T47D (cell line): ENCODE measurements around the gene HIVEP3.

Source experiments
- DNase-seq, 2 experiments: peaks; one replicate each; pipeline versions ENCODE4 v3.0.0 to v3.0.0-alpha.2; 2011 to 2012; ENCODE audit warnings: low read depth in 1 of 2, low spot score in 1 of 2
- JUND ChIP-seq: IDR thresholded peaks from 2 replicates; pipeline ENCODE4 v1.6.1; 2012; ENCODE audit warnings: low read depth
- in situ Hi-C: cut with HindIII; loops from 2 replicates; pipeline ENCODE4 v1.10.0; 2016; ENCODE audit warnings: low sequenced_read_pairs, low pct_unique_long_range_greater_than_20kb

HIVEP3 gene

GRCh38 chr1:41638086-41639024 is 280.4 kb downstream of the HIVEP3 start:
- TF ChIP-seq JUND: no peak
- no peak for DNase-seq
- in situ Hi-C loops: no loop called here

GRCh38 chr1:41637367-41637766 is 281.4 kb downstream of the HIVEP3 start:
- TF ChIP-seq JUND: no peak
- DNase-seq: no peak
- in situ Hi-C loops: no loop called here

- DNase-seq: peak; percentile 33 to 60
- no peak for TF ChIP-seq JUND
- in situ Hi-C loops: no loop called here
These were observed 285.0 kb downstream of the HIVEP3 start for GRCh38 chr1:41633764-41634163.

GRCh38 chr1:41632781-41633575 is 285.7 kb downstream of the HIVEP3 start:
- no peak for TF ChIP-seq JUND
- no peak for DNase-seq
- in situ Hi-C loops: no loop called here

GRCh38 chr1:41631971-41632370 is 286.8 kb downstream of the HIVEP3 start:
- no peak for TF ChIP-seq JUND
- DNase-seq: no peak
- in situ Hi-C loops: no loop called here

- TF ChIP-seq JUND: no peak
These were observed 287.6 kb downstream of the HIVEP3 start for GRCh38 chr1:41631154-41631553.

GRCh38 chr1:41629571-41629970 is 289.2 kb downstream of the HIVEP3 start:
- DNase-seq: no peak
- no peak for TF ChIP-seq JUND
- in situ Hi-C loops: no loop called here

More at GRCh38 chr1:41631154-41631553, 287.6 kb downstream of the HIVEP3 start:
- in situ Hi-C loops: no loop called here
- DNase-seq: no peak

- in situ Hi-C loops: no loop called here
- TF ChIP-seq JUND: no peak
- no peak for DNase-seq
These were observed 289.6 kb downstream of the HIVEP3 start for GRCh38 chr1:41629141-41629540.

- peak in 1 of 2 experiments; percentile 4 for DNase-seq
- TF ChIP-seq JUND: no peak
These were observed 291.0 kb downstream of the HIVEP3 start for GRCh38 chr1:41627491-41628280.

GRCh38 chr1:41626616-41627375 is 291.9 kb downstream of the HIVEP3 start:
- DNase-seq: no peak
- in situ Hi-C loops: no loop called here
- TF ChIP-seq JUND: no peak

More at GRCh38 chr1:41627491-41628280, 291.0 kb downstream of the HIVEP3 start:
- in situ Hi-C loops: no loop called here

- in situ Hi-C loops: no loop called here
- no peak for TF ChIP-seq JUND
- DNase-seq: no peak
These were observed 292.6 kb downstream of the HIVEP3 start for GRCh38 chr1:41626146-41626545.
